Skeletal muscle tissue (tissue), 4 donors: ENCODE data around the gene MYLK2. TPM values are rescaled to one million over a fixed set of nuclear protein-coding genes. Genes with fewer than 3 reads are reported as not detected.
A peak's percentile ranks its signal among the peaks of the same experiment; 100 is the strongest.
"Not testable (repeated sequence)": the region's sequence is repeated elsewhere in the genome, so short reads cannot be mapped to it uniquely, and the experiment has no call there.

ENCODE experiments used
- H3K27ac ChIP-seq: one replicate; pipeline ENCODE4 v1.7.0; 2013; ENCODE audit warnings: mild to moderate bottlenecking, low read depth, low read length, inconsistent platforms
- H3K27me3 ChIP-seq, 3 donors: one replicate each; pipeline ENCODE4 v1.7.0; 2013; ENCODE audit warnings: low read length in 3 of 3; ENCODE audit not compliant: control insufficient read depth in 3 of 3, insufficient read depth in 3 of 3
- H3K36me3 ChIP-seq, 3 donors: one replicate each; pipeline ENCODE4 v1.7.0; 2013; ENCODE audit warnings: low read length in 3 of 3; ENCODE audit not compliant: control insufficient read depth in 3 of 3, insufficient read depth in 3 of 3
- H3K4me1 ChIP-seq, 3 donors: one replicate each; pipeline ENCODE4 v1.7.0; 2013; ENCODE audit warnings: low read length in 3 of 3, mild to moderate bottlenecking in 3 of 3; ENCODE audit not compliant: control insufficient read depth in 3 of 3, insufficient read depth in 3 of 3
- H3K4me3 ChIP-seq, 3 donors: one replicate each; pipeline ENCODE4 v1.7.0; 2013; ENCODE audit warnings: low read length in 3 of 3
- H3K9ac ChIP-seq, 3 donors: one replicate each; pipeline ENCODE4 v1.7.0; 2013; ENCODE audit warnings: low read length in 3 of 3, mild to moderate bottlenecking in 3 of 3, moderate library complexity in 2 of 3, low read depth in 1 of 3
- H3K9me3 ChIP-seq, 3 donors: one replicate each; pipeline ENCODE4 v1.7.0; 2013; ENCODE audit warnings: low read length in 3 of 3; ENCODE audit not compliant: control insufficient read depth in 3 of 3
- total RNA-seq: library from RNA; depleted of rRNA; stranded (reverse); fragments of >200 nt; gene quantifications from one replicate; pipeline ENCODE4 v1.2.3, GENCODE V29; 2014
- donor health status: Osteomylitis.

MYLK2 gene
- total RNA-seq, 1 donor from 2014 or later, result 21.9 TPM

DNA sequence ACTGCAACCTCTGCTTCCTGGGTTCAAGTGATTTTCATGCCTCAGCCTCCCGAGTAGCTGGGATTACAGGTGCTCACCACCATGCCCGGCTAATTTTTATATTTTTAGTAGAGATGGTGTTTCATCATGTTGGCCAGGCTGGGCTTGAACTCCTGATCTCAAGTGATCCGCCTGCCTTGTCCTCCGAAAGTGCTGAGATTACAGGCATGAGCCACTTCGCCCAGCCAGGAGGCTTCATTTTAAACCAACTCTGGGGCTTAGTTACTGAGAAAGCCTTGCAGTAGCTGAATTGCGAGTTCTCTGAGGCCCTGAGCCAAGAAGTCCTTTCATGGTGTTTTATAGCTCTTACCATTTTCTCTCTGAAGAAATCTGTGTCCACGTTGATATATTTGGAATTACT, 5.0 kb upstream of the MYLK2 start:
- not testable (repeated sequence) for H3K9ac ChIP-seq, H3K4me3 ChIP-seq, H3K36me3 ChIP-seq, H3K27me3 ChIP-seq, H3K9me3 ChIP-seq
- Histone ChIP-seq H3K27ac (peak overlapping the region; percentile 91), H3K4me1 (peaks cover 75 to 90% (median 77%) of the 10 kb centered on the region in 3 donors)

DNA sequence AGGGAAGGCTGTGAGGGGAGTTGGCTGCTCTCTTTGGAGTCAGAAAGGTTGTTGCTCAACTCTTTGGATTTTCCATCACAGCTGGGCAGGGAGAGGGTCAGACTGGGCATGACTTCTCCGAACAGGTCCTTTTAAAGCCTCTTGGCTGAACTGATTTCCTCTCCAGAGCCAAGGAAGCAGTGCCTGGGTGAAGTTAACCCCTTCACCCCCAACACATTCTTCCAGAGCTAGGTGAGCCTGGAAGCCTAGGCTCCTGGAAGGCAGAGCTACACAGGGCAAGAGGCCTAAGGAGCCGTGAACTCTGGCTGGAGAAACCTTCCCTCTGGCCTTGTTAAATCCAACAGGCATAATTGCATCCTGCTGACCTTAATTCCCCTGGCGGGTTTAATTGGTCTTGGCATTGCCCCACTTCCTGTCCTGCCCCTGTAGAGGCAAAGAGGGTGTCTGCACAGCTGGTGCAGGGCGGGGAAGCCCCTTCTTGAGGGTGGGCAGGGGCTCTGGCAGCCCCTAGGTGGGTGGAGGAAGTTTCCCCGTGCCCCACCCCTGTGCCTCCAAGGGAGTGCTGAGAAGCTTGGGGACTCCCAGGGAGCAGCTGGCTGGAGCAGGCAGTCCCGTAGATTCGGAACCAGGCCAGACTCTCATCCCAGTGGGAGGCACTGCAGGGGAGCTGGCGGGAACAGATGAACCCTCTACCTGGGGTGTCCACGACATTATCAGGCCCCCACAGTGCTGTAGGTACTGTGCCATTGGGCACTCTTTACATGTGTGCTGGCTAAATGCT, 3.6 kb upstream of the MYLK2 start:
- H3K9ac ChIP-seq, result peak overlapping the region; percentile 67 to 85 (median 70)
- H3K27me3 ChIP-seq, result no peaks in the 10 kb centered on the region
- no peaks in the 10 kb centered on the region for H3K9me3 ChIP-seq
- H3K36me3 ChIP-seq, result peaks cover 0 to 10% (median 0%) of the 10 kb centered on the region in 3 donors
- H3K4me1 ChIP-seq, result peaks cover 69 to 94% (median 73%) of the 10 kb centered on the region in 3 donors
- H3K27ac ChIP-seq, result peak overlapping the region; percentile 91
- peak overlapping the region; percentile 33 to 63 (median 63) for H3K4me3 ChIP-seq

DNA sequence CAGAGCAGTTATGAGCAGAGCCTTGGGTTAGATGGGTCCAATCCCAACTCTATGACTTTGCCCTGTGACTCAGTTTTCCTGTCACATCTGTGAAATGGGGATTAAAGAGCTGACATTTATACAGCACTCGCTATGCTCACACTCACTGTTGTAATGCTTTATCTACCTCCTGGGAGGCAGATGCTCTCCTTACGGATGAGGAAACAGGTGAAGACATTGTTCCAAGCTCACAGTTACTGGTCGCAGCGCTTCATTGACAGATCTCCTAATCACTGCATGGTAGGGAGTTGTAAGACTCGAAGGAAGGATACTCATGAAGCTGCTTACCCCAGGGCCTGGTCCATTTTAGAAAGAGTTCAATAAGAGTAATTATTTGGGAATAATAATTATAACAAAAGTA, 2.9 kb upstream of the MYLK2 start:
- Histone ChIP-seq H3K27me3 (no peaks in the 10 kb centered on the region), H3K4me3 (peak overlapping the region in 1 of 3 donors; percentile 63), H3K9me3 (no peaks in the 10 kb centered on the region), H3K27ac (peak overlapping the region; percentile 91), H3K9ac (peak overlapping the region in 1 of 3 donors; percentile 85), H3K36me3 (peaks cover 0 to 14% (median 0%) of the 10 kb centered on the region in 3 donors), H3K4me1 (peaks cover 64 to 91% (median 67%) of the 10 kb centered on the region in 3 donors)

DNA sequence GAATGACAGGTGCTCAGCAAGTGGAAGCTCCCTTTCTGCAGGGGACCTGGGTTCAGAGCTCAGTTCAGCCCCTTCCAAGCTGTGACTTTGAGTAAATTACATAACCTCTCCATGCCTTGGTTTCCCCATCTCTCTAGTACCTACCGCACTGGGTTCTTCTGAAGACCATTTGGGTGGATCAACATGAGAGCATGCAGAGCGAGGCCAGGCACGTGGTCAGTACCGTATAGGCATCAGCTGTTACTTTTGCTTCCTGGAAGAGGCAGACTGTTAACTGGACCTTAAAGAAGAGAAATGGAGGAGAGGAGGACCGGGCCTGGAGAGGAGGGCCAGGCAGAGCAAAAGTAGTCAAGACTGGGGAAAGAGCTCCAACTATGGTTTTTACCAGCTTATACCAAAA, 1.7 kb upstream of the MYLK2 start:
- H3K27ac ChIP-seq, result no peak overlapping the region
- H3K9ac ChIP-seq, result no peak overlapping the region
- peaks cover 0 to 16% (median 0%) of the 10 kb centered on the region in 3 donors for H3K36me3 ChIP-seq
- no peak overlapping the region for H3K4me3 ChIP-seq
- H3K27me3 ChIP-seq, result no peaks in the 10 kb centered on the region
- no peaks in the 10 kb centered on the region for H3K9me3 ChIP-seq
- peaks cover 55 to 87% (median 59%) of the 10 kb centered on the region in 3 donors for H3K4me1 ChIP-seq

DNA sequence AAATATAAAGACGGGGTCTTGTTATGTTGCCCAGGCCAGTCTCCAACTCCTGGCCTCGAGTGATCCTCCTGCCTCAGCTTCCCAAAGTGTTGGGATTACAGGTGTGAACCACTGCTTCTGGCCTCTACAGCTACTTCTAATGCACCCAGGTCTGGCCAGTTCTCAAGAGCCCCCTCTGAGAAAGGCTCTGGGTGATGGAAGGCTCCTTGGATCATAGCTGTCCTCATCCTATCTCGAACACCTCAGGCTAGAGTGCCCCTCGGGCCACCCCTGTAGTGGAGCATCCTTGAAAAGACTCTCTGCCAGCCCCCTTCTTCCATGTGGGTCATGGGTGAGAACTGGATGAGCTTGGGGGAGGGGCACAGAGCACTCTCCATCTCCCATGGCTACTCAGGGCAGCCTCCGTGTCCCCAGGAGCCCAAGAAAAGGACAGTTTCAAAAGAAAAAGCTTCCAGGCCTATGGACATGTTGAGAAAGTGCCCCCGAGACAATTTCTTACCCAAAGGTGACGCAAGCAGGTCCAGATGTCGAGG, 714 bp upstream of the MYLK2 start:
- Histone ChIP-seq H3K27ac (peak overlapping the region; percentile 78), H3K9ac (peak overlapping the region; percentile 51 to 97 (median 60)), H3K9me3 (no peaks in the 10 kb centered on the region), H3K27me3 (no peaks in the 10 kb centered on the region), H3K4me3 (peak overlapping the region in 2 of 3 donors; percentile 92), H3K36me3 (peaks cover 2 to 19% (median 5%) of the 10 kb centered on the region in 3 donors), H3K4me1 (peaks cover 51 to 84% (median 58%) of the 10 kb centered on the region in 3 donors)

DNA sequence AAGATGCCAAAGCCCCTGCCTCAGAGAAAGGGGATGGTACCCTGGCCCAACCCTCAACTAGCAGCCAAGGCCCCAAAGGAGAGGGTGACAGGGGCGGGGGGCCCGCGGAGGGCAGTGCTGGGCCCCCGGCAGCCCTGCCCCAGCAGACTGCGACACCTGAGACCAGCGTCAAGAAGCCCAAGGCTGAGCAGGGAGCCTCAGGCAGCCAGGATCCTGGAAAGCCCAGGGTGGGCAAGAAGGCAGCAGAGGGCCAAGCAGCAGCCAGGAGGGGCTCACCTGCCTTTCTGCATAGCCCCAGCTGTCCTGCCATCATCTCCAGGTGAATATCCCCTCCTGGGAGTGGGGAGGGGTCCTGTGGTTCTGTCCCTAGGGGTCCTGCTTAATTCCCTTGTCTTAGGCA, 1.1 kb downstream of the MYLK2 start:
- Histone ChIP-seq H3K9me3 (no peaks in the 10 kb centered on the region), H3K36me3 (peaks cover 19 to 37% (median 23%) of the 10 kb centered on the region in 3 donors), H3K27ac (peak overlapping the region; percentile 78), H3K4me3 (peak overlapping the region; percentile 89 to 92 (median 92)), H3K9ac (peak overlapping the region; percentile 92 to 97 (median 95)), H3K27me3 (no peaks in the 10 kb centered on the region), H3K4me1 (peaks cover 58 to 86% (median 58%) of the 10 kb centered on the region in 3 donors)

DNA sequence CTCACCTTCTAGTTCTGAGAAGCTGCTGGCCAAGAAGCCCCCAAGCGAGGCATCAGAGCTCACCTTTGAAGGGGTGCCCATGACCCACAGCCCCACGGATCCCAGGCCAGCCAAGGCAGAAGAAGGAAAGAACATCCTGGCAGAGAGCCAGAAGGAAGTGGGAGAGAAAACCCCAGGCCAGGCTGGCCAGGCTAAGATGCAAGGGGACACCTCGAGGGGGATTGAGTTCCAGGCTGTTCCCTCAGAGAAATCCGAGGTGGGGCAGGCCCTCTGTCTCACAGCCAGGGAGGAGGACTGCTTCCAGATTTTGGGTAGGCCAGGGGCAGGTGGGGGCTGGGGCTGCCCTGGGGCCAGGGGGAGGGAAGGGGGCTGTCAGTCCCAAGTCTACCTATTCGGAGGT, 2.3 kb downstream of the MYLK2 start:
- peaks cover 57 to 86% (median 59%) of the 10 kb centered on the region in 3 donors for H3K4me1 ChIP-seq
- peaks cover 26 to 47% (median 34%) of the 10 kb centered on the region in 3 donors for H3K36me3 ChIP-seq
- H3K4me3 ChIP-seq, result peak overlapping the region; percentile 89 to 92 (median 92)
- peak overlapping the region; percentile 92 to 97 (median 95) for H3K9ac ChIP-seq
- peak overlapping the region; percentile 28 for H3K27ac ChIP-seq
- no peaks in the 10 kb centered on the region for H3K27me3 ChIP-seq
- no peaks in the 10 kb centered on the region for H3K9me3 ChIP-seq

DNA sequence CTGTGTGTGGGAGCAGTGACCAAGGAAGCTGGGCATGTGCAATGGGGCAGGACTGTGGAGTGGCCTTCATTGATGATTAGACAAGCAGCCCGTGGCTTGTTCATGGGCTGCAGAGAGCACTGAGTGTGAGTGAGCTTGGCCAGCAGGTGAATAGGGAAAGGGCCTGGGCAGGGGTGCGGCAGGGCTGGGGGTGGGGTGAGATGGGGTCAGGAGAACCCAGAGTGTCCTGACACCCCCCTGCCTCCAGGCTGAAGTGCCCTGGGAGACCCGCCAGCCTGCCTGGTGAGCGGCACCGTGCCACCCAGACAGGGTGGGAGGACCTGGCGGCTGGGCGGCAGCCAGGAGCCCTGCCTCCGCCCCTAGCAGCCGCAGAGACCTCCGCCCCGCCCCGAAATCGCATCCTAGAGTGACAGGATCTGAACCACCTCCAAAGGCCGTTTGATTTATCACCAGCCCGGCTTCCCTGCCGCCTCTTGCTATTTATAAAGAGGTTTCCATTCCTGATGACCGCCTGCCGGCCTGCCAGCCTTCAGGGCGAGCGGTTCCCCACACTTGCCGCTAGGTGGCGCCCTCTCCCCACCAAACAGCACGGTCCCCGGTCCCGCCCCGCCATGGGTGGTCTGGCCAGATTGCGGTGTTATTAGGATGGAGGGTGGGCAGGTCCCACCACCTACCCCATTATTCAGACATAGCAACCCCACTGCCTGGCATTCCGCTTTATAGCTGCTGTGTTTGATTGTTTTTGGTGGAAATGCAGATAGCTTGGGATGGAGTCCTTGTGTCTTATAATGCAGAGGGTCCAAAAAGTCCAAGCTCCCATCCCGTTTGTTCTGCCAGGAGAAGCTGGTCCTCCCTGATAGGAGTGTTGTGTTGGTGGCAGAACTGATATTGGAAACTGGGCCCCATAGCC, 3.5 kb downstream of the MYLK2 start:
- Histone ChIP-seq H3K36me3 (peaks cover 33 to 54% (median 43%) of the 10 kb centered on the region in 3 donors), H3K27ac (peak overlapping the region; percentile 39), H3K9me3 (no peaks in the 10 kb centered on the region), H3K4me3 (peak overlapping the region; percentile 89 to 92 (median 92)), H3K4me1 (peaks cover 51 to 82% (median 57%) of the 10 kb centered on the region in 3 donors), H3K27me3 (no peaks in the 10 kb centered on the region), H3K9ac (peak overlapping the region; percentile 69 to 97 (median 79))

DNA sequence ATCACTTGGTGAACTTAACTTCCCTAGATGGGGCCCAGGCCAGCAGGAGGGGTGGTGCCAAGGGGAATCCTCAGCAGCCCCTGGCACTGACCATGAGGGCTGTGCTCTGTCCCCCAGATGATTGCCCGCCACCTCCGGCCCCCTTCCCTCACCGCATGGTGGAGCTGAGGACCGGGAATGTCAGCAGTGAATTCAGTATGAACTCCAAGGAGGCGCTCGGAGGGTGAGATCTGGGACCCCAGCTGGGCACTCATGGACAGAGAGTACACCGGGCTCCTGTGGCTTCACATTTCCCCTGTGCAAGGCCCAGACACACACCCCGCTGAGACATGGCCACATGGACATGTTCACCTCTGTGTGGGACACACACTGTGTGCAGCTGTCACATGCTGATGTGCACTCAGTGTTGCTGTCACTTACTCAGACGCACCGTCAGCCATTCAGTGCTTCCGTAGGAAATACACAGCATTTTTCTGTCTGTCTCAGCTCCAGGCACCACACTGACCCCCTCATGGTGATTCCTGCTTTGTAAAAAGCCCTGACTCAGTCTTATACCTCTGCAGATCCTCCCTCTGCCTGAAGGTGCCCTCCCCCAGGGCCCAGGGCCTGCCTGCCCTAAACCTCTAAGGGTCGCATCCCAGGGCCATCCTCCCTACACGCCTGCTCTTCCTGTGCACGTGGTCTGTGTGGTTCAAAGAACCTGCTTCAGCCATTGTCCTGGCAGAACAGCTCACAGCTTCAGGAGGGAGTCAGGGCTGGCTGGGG, 4.4 kb downstream of the MYLK2 start:
- H3K4me3 ChIP-seq, result peak overlapping the region; percentile 64 to 67 (median 66)
- peaks cover 39 to 59% (median 48%) of the 10 kb centered on the region in 3 donors for H3K36me3 ChIP-seq
- H3K27ac ChIP-seq, result peak overlapping the region; percentile 4
- no peaks in the 10 kb centered on the region for H3K27me3 ChIP-seq
- no peaks in the 10 kb centered on the region for H3K9me3 ChIP-seq
- H3K9ac ChIP-seq, result peak overlapping the region; percentile 22 to 71 (median 69)
- H3K4me1 ChIP-seq, result peaks cover 49 to 85% (median 58%) of the 10 kb centered on the region in 3 donors
